Neuron (in vitro differentiated cells): ENCODE measurements around the gene TAF4B.

Source experiments
- H2AFZ ChIP-seq: one replicate; pipeline ENCODE4 v1.6.1; 2013; ENCODE audit warnings: low read depth, mild to moderate bottlenecking, inconsistent platforms, low read length, moderate library complexity
- H3K27me3 ChIP-seq: one replicate; pipeline ENCODE4 v1.6.1; 2013; ENCODE audit warnings: low read length; ENCODE audit not compliant: insufficient read depth
- H3K36me3 ChIP-seq: one replicate; pipeline ENCODE4 v1.6.1; 2013; ENCODE audit warnings: low read length; ENCODE audit not compliant: insufficient read depth
- H3K4me1 ChIP-seq: one replicate; pipeline ENCODE4 v1.6.1; 2013; ENCODE audit warnings: low read length; ENCODE audit not compliant: insufficient read depth
- H3K4me3 ChIP-seq: 2 replicates; pipeline ENCODE4 v1.5.1; 2013; ENCODE audit warnings: mild to moderate bottlenecking, low read length, moderate library complexity
- H3K9me3 ChIP-seq: one replicate; pipeline ENCODE4 v1.6.1; 2013; ENCODE audit warnings: low read length

Gene TAF4B

GRCh38 chr18:26415631-26416030 lies 189.4 kb downstream of the TAF4B start:
- Histone ChIP-seq H3K4me3 (no peak overlapping the region), H3K36me3 (no peaks in the 10 kb centered on the region), H2AFZ (no peak overlapping the region), H3K27me3 (no peaks in the 10 kb centered on the region), H3K4me1 (peaks cover 2% of the 10 kb centered on the region), H3K9me3 (no peaks in the 10 kb centered on the region)

- Histone ChIP-seq H2AFZ (no peak overlapping the region), H3K4me3 (no peak overlapping the region), H3K4me1 (peaks cover 2% of the 10 kb centered on the region), H3K9me3 (no peaks in the 10 kb centered on the region), H3K27me3 (no peaks in the 10 kb centered on the region), H3K36me3 (no peaks in the 10 kb centered on the region)
Observed at GRCh38 chr18:26416652-26417150, 190.5 kb downstream of the TAF4B start.

GRCh38 chr18:26417190-26417589 lies 190.9 kb downstream of the TAF4B start:
- Histone ChIP-seq H3K4me1 (peaks cover 5% of the 10 kb centered on the region), H3K36me3 (no peaks in the 10 kb centered on the region), H3K9me3 (no peaks in the 10 kb centered on the region), H3K4me3 (no peak overlapping the region), H2AFZ (no peak overlapping the region), H3K27me3 (no peaks in the 10 kb centered on the region)

- Histone ChIP-seq H3K27me3 (no peaks in the 10 kb centered on the region), H3K4me1 (peaks cover 14% of the 10 kb centered on the region), H3K36me3 (no peaks in the 10 kb centered on the region), H2AFZ (no peak overlapping the region), H3K9me3 (no peaks in the 10 kb centered on the region), H3K4me3 (no peak overlapping the region)
Observed at GRCh38 chr18:26418225-26418624, 192.0 kb downstream of the TAF4B start.

- H3K36me3 ChIP-seq, result no peaks in the 10 kb centered on the region
- H2AFZ ChIP-seq, result no peak overlapping the region
- H3K27me3 ChIP-seq, result no peaks in the 10 kb centered on the region
- no peak overlapping the region for H3K4me3 ChIP-seq
- H3K4me1 ChIP-seq, result peaks cover 14% of the 10 kb centered on the region
- no peaks in the 10 kb centered on the region for H3K9me3 ChIP-seq
Observed at GRCh38 chr18:26419746-26420145, 193.5 kb downstream of the TAF4B start.

- Histone ChIP-seq H3K27me3 (no peaks in the 10 kb centered on the region), H3K4me3 (no peak overlapping the region), H3K36me3 (no peaks in the 10 kb centered on the region), H3K4me1 (peaks cover 12% of the 10 kb centered on the region), H2AFZ (no peak overlapping the region), H3K9me3 (no peaks in the 10 kb centered on the region)
Observed at GRCh38 chr18:26421503-26421902, 195.3 kb downstream of the TAF4B start.

- Histone ChIP-seq H3K4me3 (no peak overlapping the region), H3K36me3 (no peaks in the 10 kb centered on the region), H2AFZ (no peak overlapping the region), H3K9me3 (no peaks in the 10 kb centered on the region), H3K27me3 (no peaks in the 10 kb centered on the region), H3K4me1 (peaks cover 12% of the 10 kb centered on the region)
Observed at GRCh38 chr18:26421931-26422330, 195.7 kb downstream of the TAF4B start.

GRCh38 chr18:26422472-26423162 lies 196.4 kb downstream of the TAF4B start:
- no peaks in the 10 kb centered on the region for H3K36me3 ChIP-seq
- no peaks in the 10 kb centered on the region for H3K9me3 ChIP-seq
- H2AFZ ChIP-seq, result no peak overlapping the region
- no peak overlapping the region for H3K4me3 ChIP-seq
- H3K27me3 ChIP-seq, result no peaks in the 10 kb centered on the region
- H3K4me1 ChIP-seq, result peaks cover 12% of the 10 kb centered on the region

- no peaks in the 10 kb centered on the region for H3K27me3 ChIP-seq
- H3K36me3 ChIP-seq, result no peaks in the 10 kb centered on the region
- H3K9me3 ChIP-seq, result no peaks in the 10 kb centered on the region
- H3K4me1 ChIP-seq, result peaks cover 15% of the 10 kb centered on the region
- H3K4me3 ChIP-seq, result no peak overlapping the region
- no peak overlapping the region for H2AFZ ChIP-seq
Observed at GRCh38 chr18:26424428-26425147, 198.3 kb downstream of the TAF4B start.

GRCh38 chr18:26425148-26425531 lies 198.9 kb downstream of the TAF4B start:
- Histone ChIP-seq H3K4me1 (peaks cover 19% of the 10 kb centered on the region), H3K9me3 (no peaks in the 10 kb centered on the region), H3K27me3 (no peaks in the 10 kb centered on the region), H3K36me3 (no peaks in the 10 kb centered on the region), H2AFZ (no peak overlapping the region), H3K4me3 (no peak overlapping the region)

- Histone ChIP-seq H3K36me3 (no peaks in the 10 kb centered on the region), H3K27me3 (no peaks in the 10 kb centered on the region), H2AFZ (peak overlapping the region; percentile 2)
Observed at GRCh38 chr18:26429535-26430226, 203.4 kb downstream of the TAF4B start.

GRCh38 chr18:26432651-26433424 lies 206.6 kb downstream of the TAF4B start:
- Histone ChIP-seq H3K4me1 (peaks cover 16% of the 10 kb centered on the region), H2AFZ (no peak overlapping the region), H3K9me3 (no peaks in the 10 kb centered on the region), H3K36me3 (no peaks in the 10 kb centered on the region), H3K4me3 (no peak overlapping the region), H3K27me3 (no peaks in the 10 kb centered on the region)

More at GRCh38 chr18:26429535-26430226, 203.4 kb downstream of the TAF4B start:
- no peaks in the 10 kb centered on the region for H3K9me3 ChIP-seq
- peaks cover 7% of the 10 kb centered on the region for H3K4me1 ChIP-seq
- no peak overlapping the region for H3K4me3 ChIP-seq
